HG03469 (cell line): ENCODE data around the gene EML3.
A peak's percentile ranks its signal among the peaks of the same experiment; 100 is the strongest.
"Not testable (repeated sequence)": the region's sequence is repeated elsewhere in the genome, so short reads cannot be mapped to it uniquely, and the experiment has no call there.

ENCODE experiments used
- ATAC-seq: cut with Tn5 transposase; IDR thresholded peaks from one replicate; pipeline ENCODE4 v1.9.1; 2021; ENCODE audit warnings: mild to moderate bottlenecking, moderate library complexity, moderate number of reproducible peaks; ENCODE audit not compliant: unreplicated experiment

EML3 gene

GRCh38 chr11:62573592-62574362 is 38.8 kb downstream of the EML3 start, which contains the start of gene EEF1G:
Gene EEF1G (minus strand): TSS chr11:62573891. CDS start chr11:62573842, 49 bp downstream.
- peak; percentile 72 for ATAC-seq

GRCh38 chr11:62573006-62573591 is 39.5 kb downstream of the EML3 start:
- no peak for ATAC-seq

- ATAC-seq: no peak
Observed at GRCh38 chr11:62572431-62572830, 40.1 kb downstream of the EML3 start.

- not testable (repeated sequence) for ATAC-seq
Observed at GRCh38 chr11:62571493-62571892, 41.1 kb downstream of the EML3 start.

- not testable (repeated sequence) for ATAC-seq
Observed at GRCh38 chr11:62570903-62571302, 41.7 kb downstream of the EML3 start.

- no peak for ATAC-seq
Observed at GRCh38 chr11:62569611-62570010, 43.0 kb downstream of the EML3 start.

- ATAC-seq: no peak
Observed at GRCh38 chr11:62567018-62567633, 45.4 kb downstream of the EML3 start.

GRCh38 chr11:62566247-62566646 is 46.3 kb downstream of the EML3 start:
- ATAC-seq: no peak

GRCh38 chr11:62565100-62565802 is 47.3 kb downstream of the EML3 start:
- no peak for ATAC-seq

GRCh38 chr11:62561677-62562230 is 50.8 kb downstream of the EML3 start:
- not testable (repeated sequence) for ATAC-seq

GRCh38 chr11:62560566-62561103 is 51.9 kb downstream of the EML3 start:
- ATAC-seq: no peak

GRCh38 chr11:62559626-62560025 is 52.9 kb downstream of the EML3 start:
- ATAC-seq: not testable (repeated sequence)

GRCh38 chr11:62559204-62559603 is 53.4 kb downstream of the EML3 start:
- no peak for ATAC-seq

GRCh38 chr11:62558669-62559068 is 53.9 kb downstream of the EML3 start:
- no peak for ATAC-seq

- no peak for ATAC-seq
Observed at GRCh38 chr11:62556875-62557631, 55.5 kb downstream of the EML3 start.

GRCh38 chr11:62556108-62556874 is 56.3 kb downstream of the EML3 start:
- peak; percentile 27 for ATAC-seq

- ATAC-seq: no peak
Observed at GRCh38 chr11:62555464-62556107, 57.0 kb downstream of the EML3 start.

- ATAC-seq: no peak
Observed at GRCh38 chr11:62554387-62555167, 58.0 kb downstream of the EML3 start.
